Amniotic epithelial cell (primary cell): ENCODE results near the gene MROH9.
A peak's percentile ranks its signal among the peaks of the same experiment; 100 is the strongest.
"Not testable (repeated sequence)": the region's sequence is repeated elsewhere in the genome, so short reads cannot be mapped to it uniquely, and the experiment has no call there.

ENCODE experiments used
- DNase-seq: peaks from one replicate; pipeline ENCODE4 v3.0.0-alpha.2; 2010; ENCODE audit warnings: low read depth

The MROH9 gene

GRCh38 chr1:170935231-170935630, at the start of gene MROH9:
MROH9 (plus strand) TSS chr1:170935534; CDS start chr1:170945557, 10,023 bp downstream.
- DNase-seq, result no peak

- peak; percentile 8 for DNase-seq
Observed at GRCh38 chr1:170885551-170885950, 49.8 kb upstream of the MROH9 start.

- no peak for DNase-seq
Observed at GRCh38 chr1:170886460-170886859, 48.9 kb upstream of the MROH9 start.

GRCh38 chr1:170887726-170888125, 47.6 kb upstream of the MROH9 start:
- DNase-seq, result no peak

- DNase-seq, result no peak
Observed at GRCh38 chr1:170891872-170892271, 43.5 kb upstream of the MROH9 start.

GRCh38 chr1:170893655-170894297, 41.6 kb upstream of the MROH9 start:
- no peak for DNase-seq

- no peak for DNase-seq
Observed at GRCh38 chr1:170903961-170904360, 31.4 kb upstream of the MROH9 start.

- DNase-seq, result no peak
Observed at GRCh38 chr1:170908942-170909341, 26.4 kb upstream of the MROH9 start.

- DNase-seq, result peak; percentile 67
Observed at GRCh38 chr1:170910273-170910672, 25.1 kb upstream of the MROH9 start.

- DNase-seq, result no peak
Observed at GRCh38 chr1:170917373-170917772, 18.0 kb upstream of the MROH9 start.

- DNase-seq, result peak; percentile 94
Observed at GRCh38 chr1:170924656-170925055, 10.7 kb upstream of the MROH9 start.

- peak; percentile 3 for DNase-seq
Observed at GRCh38 chr1:170927955-170928840, 7.1 kb upstream of the MROH9 start.

- DNase-seq, result peak; percentile 17
Observed at GRCh38 chr1:170929412-170929834, 5.9 kb upstream of the MROH9 start.

- peak; percentile 42 for DNase-seq
Observed at GRCh38 chr1:170929835-170930554, 5.3 kb upstream of the MROH9 start.

GRCh38 chr1:170931650-170932049, 3.7 kb upstream of the MROH9 start:
- DNase-seq, result no peak

GRCh38 chr1:170932236-170932635, 3.1 kb upstream of the MROH9 start:
- DNase-seq, result no peak

GRCh38 chr1:170938281-170938680, 2.9 kb downstream of the MROH9 start:
- DNase-seq, result no peak

GRCh38 chr1:170939476-170939875, 4.1 kb downstream of the MROH9 start:
- DNase-seq, result no peak

- DNase-seq, result not testable (repeated sequence)
Observed at GRCh38 chr1:170951744-170952143, 16.4 kb downstream of the MROH9 start.

GRCh38 chr1:170959385-170959784, 24.1 kb downstream of the MROH9 start:
- peak; percentile 9 for DNase-seq

- no peak for DNase-seq
Observed at GRCh38 chr1:170964506-170964905, 29.2 kb downstream of the MROH9 start.

GRCh38 chr1:170967042-170967910, 31.9 kb downstream of the MROH9 start:
- DNase-seq, result peak; percentile 45
